ENCODE data around the gene ABLIM2. TPM values are rescaled to one million over a fixed set of nuclear protein-coding genes. Genes with fewer than 3 reads are reported as not detected.

ABLIM2 gene
- total RNA-seq, 3 donors from 2014 or later (not counting 1 experiment from before 2014, with no cell fraction given): 0.71 to 2.8 (median 1.3) TPM

DNA sequence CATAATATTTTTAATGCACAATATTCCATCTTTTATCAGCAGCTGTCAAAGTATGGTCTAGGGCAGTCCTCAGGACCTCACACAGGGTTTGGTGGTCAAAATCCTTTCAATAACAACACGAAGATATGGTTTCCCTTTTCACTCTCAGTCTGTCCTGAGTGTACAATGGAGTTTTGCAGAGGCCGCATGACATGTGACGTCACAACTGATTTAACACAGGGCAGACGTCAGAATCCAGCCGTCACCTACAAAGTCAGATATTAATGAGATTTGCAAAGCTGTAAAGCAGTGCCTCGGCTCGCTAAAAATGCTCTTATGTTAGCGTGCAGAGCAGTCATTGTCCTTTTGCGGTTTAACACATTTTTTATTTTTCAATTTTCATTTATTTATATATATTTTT is 12.5 kb downstream of the ABLIM2 start:
- Histone ChIP-seq H3K27ac (ENCODE audit: low read length) (no peak overlapping the region), H3K9me3 (ENCODE audit: control insufficient read depth, insufficient read depth, low read length) (no peaks in the 10 kb centered on the region)
- no peaks in the 10 kb centered on the region for H3K4me1 Mint-ChIP-seq

DNA sequence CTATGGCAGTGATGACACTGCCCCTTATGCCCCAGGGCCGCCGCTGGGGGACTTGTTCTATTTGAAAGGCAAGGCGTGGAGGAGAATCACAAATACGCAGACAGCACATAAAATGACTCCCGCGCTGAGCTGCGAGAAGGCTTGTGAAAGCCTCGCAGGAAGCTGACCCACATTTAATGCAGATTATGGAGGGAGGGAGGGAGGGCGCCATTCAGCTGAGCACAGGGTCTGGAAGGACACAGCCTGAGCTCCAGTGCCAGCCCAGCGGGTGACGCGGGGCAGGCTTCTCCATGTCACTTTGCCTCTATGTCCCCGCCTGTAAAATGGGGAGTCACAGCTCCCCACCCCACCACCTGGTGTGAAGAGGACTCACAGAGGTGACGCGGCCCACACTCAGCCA is 14.3 kb downstream of the ABLIM2 start:
- Mint-ChIP-seq H3K9me3 (peaks cover 3% of the 10 kb centered on the region in 2 donors), H3K27ac (no peak overlapping the region), H3K36me3 (no peaks in the 10 kb centered on the region), H3K4me1 (no peaks in the 10 kb centered on the region), H3K4me3 (no peak overlapping the region), H3K27me3 (ENCODE audit: low read depth in 2 of 2) (peaks cover 7 to 10% of the 10 kb centered on the region in 2 donors)
- no peak overlapping the region for H3K4me3 ChIP-seq (ENCODE audit: low read length)
- 35% methylated on average over 15 of the region's 15 CpGs for WGBS (ENCODE audit: insufficient coverage)
- intact Hi-C loops (cut with micrococcal nuclease): no loop called here
- DNase-seq (no peak), ATAC-seq (no peak)
- no peaks in the 10 kb centered on the region for H3K27me3 ChIP-seq (ENCODE audit: control insufficient read depth, insufficient read depth, low read length)
- no peak overlapping the region for H3K27ac ChIP-seq (ENCODE audit: low read length)
- H3K36me3 ChIP-seq (ENCODE audit: control insufficient read depth, insufficient read depth, low read length): no peaks in the 10 kb centered on the region
- TF ChIP-seq, protein P1, sequence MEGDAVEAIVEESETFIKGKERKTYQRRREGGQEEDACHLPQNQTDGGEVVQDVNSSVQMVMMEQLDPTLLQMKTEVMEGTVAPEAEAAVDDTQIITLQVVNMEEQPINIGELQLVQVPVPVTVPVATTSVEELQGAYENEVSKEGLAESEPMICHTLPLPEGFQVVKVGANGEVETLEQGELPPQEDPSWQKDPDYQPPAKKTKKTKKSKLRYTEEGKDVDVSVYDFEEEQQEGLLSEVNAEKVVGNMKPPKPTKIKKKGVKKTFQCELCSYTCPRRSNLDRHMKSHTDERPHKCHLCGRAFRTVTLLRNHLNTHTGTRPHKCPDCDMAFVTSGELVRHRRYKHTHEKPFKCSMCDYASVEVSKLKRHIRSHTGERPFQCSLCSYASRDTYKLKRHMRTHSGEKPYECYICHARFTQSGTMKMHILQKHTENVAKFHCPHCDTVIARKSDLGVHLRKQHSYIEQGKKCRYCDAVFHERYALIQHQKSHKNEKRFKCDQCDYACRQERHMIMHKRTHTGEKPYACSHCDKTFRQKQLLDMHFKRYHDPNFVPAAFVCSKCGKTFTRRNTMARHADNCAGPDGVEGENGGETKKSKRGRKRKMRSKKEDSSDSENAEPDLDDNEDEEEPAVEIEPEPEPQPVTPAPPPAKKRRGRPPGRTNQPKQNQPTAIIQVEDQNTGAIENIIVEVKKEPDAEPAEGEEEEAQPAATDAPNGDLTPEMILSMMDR (IDR thresholded peaks at IDR 0.05): no peak
- no peaks in the 10 kb centered on the region for H3K9me3 ChIP-seq (ENCODE audit: control insufficient read depth, insufficient read depth, low read length)
- no peaks in the 10 kb centered on the region for H3K4me1 ChIP-seq (ENCODE audit: control insufficient read depth, insufficient read depth, low read length)

More for the DNA sequence above, 12.5 kb downstream of the ABLIM2 start:
- Mint-ChIP-seq H3K27me3 (ENCODE audit: low read depth in 2 of 2) (peaks cover 7 to 8% of the 10 kb centered on the region in 2 donors), H3K4me3 (no peak overlapping the region), H3K27ac (no peak overlapping the region), H3K9me3 (no peaks in the 10 kb centered on the region), H3K36me3 (no peaks in the 10 kb centered on the region)
- Histone ChIP-seq H3K36me3 (ENCODE audit: control insufficient read depth, insufficient read depth, low read length) (no peaks in the 10 kb centered on the region), H3K27me3 (ENCODE audit: control insufficient read depth, insufficient read depth, low read length) (no peaks in the 10 kb centered on the region), H3K4me3 (ENCODE audit: low read length) (no peak overlapping the region), H3K4me1 (ENCODE audit: control insufficient read depth, insufficient read depth, low read length) (no peaks in the 10 kb centered on the region)
- intact Hi-C loops (cut with micrococcal nuclease): no loop called here
- DNase-seq (no peak), ATAC-seq (no peak)
- WGBS (ENCODE audit: insufficient coverage): 77% methylated on average over 8 of the region's 9 CpGs
- TF ChIP-seq, protein P1 (IDR thresholded peaks at IDR 0.05): no peak

DNA sequence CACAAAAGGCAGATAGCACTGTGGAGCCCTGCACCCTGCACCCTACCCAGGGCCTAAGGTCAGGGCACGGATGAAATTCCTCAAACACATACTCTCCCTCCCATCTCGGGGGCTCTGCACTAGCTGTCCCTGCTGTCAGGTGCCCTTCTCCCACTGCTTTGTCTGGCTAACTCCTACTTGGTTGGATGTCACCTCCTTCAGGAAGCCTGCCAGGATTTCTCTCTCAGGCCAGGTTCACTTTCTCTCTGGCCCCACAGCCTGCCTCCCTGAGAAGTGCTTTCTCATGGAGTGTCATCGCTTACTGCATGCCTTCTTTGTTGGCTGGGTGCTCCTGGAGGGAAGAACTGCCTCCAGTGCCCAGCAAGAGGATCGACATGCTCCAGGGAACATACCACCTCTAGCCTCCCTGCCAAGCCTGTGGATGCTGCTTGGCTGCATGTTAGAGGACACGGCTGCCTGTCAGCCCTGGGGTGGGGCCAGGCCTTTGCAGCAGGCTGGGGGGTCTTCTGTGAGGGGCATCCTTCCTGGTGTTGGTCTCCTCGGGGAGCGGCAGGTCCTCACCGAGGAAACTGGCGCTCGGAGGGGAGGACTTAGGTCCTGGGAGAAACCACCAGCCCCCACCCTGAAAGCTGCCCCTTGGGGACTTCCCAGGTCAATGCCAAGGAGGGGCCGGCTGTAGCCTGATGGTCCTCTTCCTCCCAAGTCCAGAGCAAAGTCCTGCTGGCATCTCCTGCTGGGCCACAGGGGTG is 15.0 kb downstream of the ABLIM2 start:
- no peak for DNase-seq

More for the DNA sequence above, 15.0 kb downstream of the ABLIM2 start:
- Mint-ChIP-seq H3K27ac (no peak overlapping the region), H3K36me3 (no peaks in the 10 kb centered on the region), H3K27me3 (ENCODE audit: low read depth in 2 of 2) (peaks cover 7 to 10% of the 10 kb centered on the region in 2 donors), H3K4me3 (no peak overlapping the region), H3K4me1 (no peaks in the 10 kb centered on the region), H3K9me3 (peaks cover 3% of the 10 kb centered on the region in 2 donors)
- TF ChIP-seq, protein P1 (IDR thresholded peaks at IDR 0.05): no peak
- Histone ChIP-seq H3K4me3 (ENCODE audit: low read length) (no peak overlapping the region), H3K27ac (ENCODE audit: low read length) (no peak overlapping the region), H3K4me1 (ENCODE audit: control insufficient read depth, insufficient read depth, low read length) (no peaks in the 10 kb centered on the region), H3K27me3 (ENCODE audit: control insufficient read depth, insufficient read depth, low read length) (no peaks in the 10 kb centered on the region), H3K36me3 (ENCODE audit: control insufficient read depth, insufficient read depth, low read length) (no peaks in the 10 kb centered on the region), H3K9me3 (ENCODE audit: control insufficient read depth, insufficient read depth, low read length) (no peaks in the 10 kb centered on the region)
- intact Hi-C loops (cut with micrococcal nuclease): no loop called here
- 85% methylated on average over 11 of the region's 11 CpGs for WGBS (ENCODE audit: insufficient coverage)
- no peak for ATAC-seq
